Bronchial epithelial cell (primary cell): Measurements from ENCODE around the gene RPAP2. TPM values are rescaled to one million over a fixed set of nuclear protein-coding genes. Genes with fewer than 3 reads are reported as not detected.
"Not testable (repeated sequence)": the region's sequence is repeated elsewhere in the genome, so short reads cannot be mapped to it uniquely, and the experiment has no call there.

Experiments used
- DNase-seq: peaks from one replicate; pipeline ENCODE4 v3.0.0-alpha.2; 2010; ENCODE audit warnings: low read depth
- FAIRE-seq: peaks from 2 replicates; lab custom pipeline; 2011; peaks lifted over from hg19 to GRCh38; lab: Jason Lieb, UNC
- H3K27me3 ChIP-seq: 2 replicates; pipeline ENCODE4 v1.5.1; 2011; ENCODE audit warnings: low read length; ENCODE audit not compliant: control insufficient read depth, insufficient read depth
- H3K36me3 ChIP-seq: 2 replicates; pipeline ENCODE4 v1.5.1; 2011; ENCODE audit warnings: low read length; ENCODE audit not compliant: control insufficient read depth, insufficient read depth
- H3K4me3 ChIP-seq: 2 replicates; pipeline ENCODE4 v1.5.1; 2011; ENCODE audit warnings: mild to moderate bottlenecking, low read depth, low read length, control low read depth
- total RNA-seq: library from RNA; depleted of rRNA; stranded (reverse); fragments of >200 nt; gene quantifications from 2 replicates; pipeline ENCODE4 v1.2.1, GENCODE V29; 2014
- TF ChIP-seq, protein P1 (sequence below): IDR thresholded peaks from 2 replicates; pipeline ENCODE4 v1.5.1; 2011; ENCODE audit warnings: mild to moderate bottlenecking, moderate library complexity, low read length, control low read depth, inconsistent platforms; ENCODE audit not compliant: insufficient read depth, severe bottlenecking

RPAP2 gene
- total RNA-seq, 1 donor from 2014 or later = 4.7 TPM

- Histone ChIP-seq H3K27me3 (no peaks in the 10 kb centered on the region), H3K36me3 (peaks cover 5% of the 10 kb centered on the region), H3K4me3 (no peak overlapping the region)
- TF ChIP-seq, protein P1, sequence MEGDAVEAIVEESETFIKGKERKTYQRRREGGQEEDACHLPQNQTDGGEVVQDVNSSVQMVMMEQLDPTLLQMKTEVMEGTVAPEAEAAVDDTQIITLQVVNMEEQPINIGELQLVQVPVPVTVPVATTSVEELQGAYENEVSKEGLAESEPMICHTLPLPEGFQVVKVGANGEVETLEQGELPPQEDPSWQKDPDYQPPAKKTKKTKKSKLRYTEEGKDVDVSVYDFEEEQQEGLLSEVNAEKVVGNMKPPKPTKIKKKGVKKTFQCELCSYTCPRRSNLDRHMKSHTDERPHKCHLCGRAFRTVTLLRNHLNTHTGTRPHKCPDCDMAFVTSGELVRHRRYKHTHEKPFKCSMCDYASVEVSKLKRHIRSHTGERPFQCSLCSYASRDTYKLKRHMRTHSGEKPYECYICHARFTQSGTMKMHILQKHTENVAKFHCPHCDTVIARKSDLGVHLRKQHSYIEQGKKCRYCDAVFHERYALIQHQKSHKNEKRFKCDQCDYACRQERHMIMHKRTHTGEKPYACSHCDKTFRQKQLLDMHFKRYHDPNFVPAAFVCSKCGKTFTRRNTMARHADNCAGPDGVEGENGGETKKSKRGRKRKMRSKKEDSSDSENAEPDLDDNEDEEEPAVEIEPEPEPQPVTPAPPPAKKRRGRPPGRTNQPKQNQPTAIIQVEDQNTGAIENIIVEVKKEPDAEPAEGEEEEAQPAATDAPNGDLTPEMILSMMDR = no peak
- no peak for DNase-seq
- FAIRE-seq = no peak
These were observed 44.2 kb downstream of the RPAP2 start for GRCh38 chr1:92343061-92343460.

GRCh38 chr1:92346866-92347640 lies 48.2 kb downstream of the RPAP2 start:
- TF ChIP-seq, protein P1 = no peak
- no peak for DNase-seq
- H3K4me3 ChIP-seq = no peak overlapping the region
- peaks cover 4% of the 10 kb centered on the region for H3K36me3 ChIP-seq
- no peaks in the 10 kb centered on the region for H3K27me3 ChIP-seq
- no peak for FAIRE-seq

DNA sequence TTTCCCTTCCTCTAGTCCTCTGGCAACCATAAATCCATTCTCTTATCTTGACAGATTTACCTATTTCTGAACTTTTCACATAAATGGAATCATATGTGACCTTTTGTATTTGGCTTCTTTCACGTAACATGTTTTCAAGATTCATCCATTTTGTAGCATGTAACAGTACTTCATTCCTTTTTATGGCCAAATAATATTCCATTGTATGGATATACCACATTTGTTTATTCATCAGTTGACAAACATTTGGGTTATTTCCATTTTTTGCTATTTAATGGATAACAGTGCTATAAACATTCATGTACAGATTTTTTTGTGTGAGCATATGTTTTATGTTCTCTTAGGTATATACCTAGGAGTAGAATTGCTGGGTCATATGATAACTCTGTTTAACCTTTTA lies 54.0 kb downstream of the RPAP2 start:
- peaks cover 3% of the 10 kb centered on the region for H3K36me3 ChIP-seq
- no peak overlapping the region for H3K4me3 ChIP-seq
- TF ChIP-seq, protein P1 = no peak
- FAIRE-seq = no peak
- no peak for DNase-seq
- no peaks in the 10 kb centered on the region for H3K27me3 ChIP-seq

- DNase-seq (no peak), FAIRE-seq (no peak)
- Histone ChIP-seq H3K36me3 (peaks cover 3% of the 10 kb centered on the region), H3K4me3 (no peak overlapping the region), H3K27me3 (no peaks in the 10 kb centered on the region)
- TF ChIP-seq, protein P1 = no peak
These were observed 55.4 kb downstream of the RPAP2 start for GRCh38 chr1:92354259-92354658.

DNA sequence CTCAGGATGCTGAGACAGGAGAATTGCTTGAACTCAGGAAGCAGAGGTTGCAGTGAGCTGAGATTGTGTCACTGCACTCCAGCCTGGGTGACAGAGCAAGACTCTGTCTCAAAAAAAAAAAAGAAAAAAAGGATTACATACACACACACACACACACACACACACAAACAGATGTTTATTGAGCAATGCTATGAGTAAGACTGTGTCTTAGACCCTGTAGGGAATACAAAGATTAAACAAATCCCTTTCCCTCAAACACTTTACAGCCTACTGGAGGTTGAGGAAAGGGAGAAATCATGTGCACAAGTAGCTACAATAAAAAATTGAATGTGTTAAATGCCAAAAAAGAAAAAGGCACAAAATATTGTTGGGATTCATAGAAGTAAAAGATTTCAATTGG lies 58.1 kb downstream of the RPAP2 start:
- FAIRE-seq (no peak), DNase-seq (peak; percentile 75)
- TF ChIP-seq, protein P1 = no peak

GRCh38 chr1:92359382-92359781 lies 60.5 kb downstream of the RPAP2 start:
- FAIRE-seq, H3K27me3 ChIP-seq: not testable (repeated sequence)
- peak; percentile 37 for DNase-seq

More for the DNA sequence above, 58.1 kb downstream of the RPAP2 start:
- H3K27me3 ChIP-seq = no peaks in the 10 kb centered on the region
- no peak overlapping the region for H3K4me3 ChIP-seq
- peaks cover 3% of the 10 kb centered on the region for H3K36me3 ChIP-seq

More at GRCh38 chr1:92359382-92359781, 60.5 kb downstream of the RPAP2 start:
- not testable (repeated sequence) for H3K4me3 ChIP-seq, H3K36me3 ChIP-seq
